Astrocyte (in vitro differentiated cells and primary cell): ENCODE data around the gene ANOS1. TPM values are rescaled to one million over a fixed set of nuclear protein-coding genes. Genes with fewer than 3 reads are reported as not detected.

Source experiments
- DNase-seq: peaks from one replicate; pipeline ENCODE4 v3.0.0-alpha.2; 2010; ENCODE audit warnings: low read depth
- FAIRE-seq: peaks from 2 replicates; lab custom pipeline; 2011; peaks lifted over from hg19 to GRCh38; lab: Jason Lieb, UNC
- H2AFZ ChIP-seq: 2 replicates; pipeline ENCODE4 v1.6.0; 2012; ENCODE audit warnings: low read depth, low read length, inconsistent platforms
- H3K27ac ChIP-seq: 2 replicates; pipeline ENCODE4 v1.5.1; 2011; ENCODE audit warnings: low read depth, low read length, inconsistent platforms
- H3K27me3 ChIP-seq: 2 replicates; pipeline ENCODE4 v1.6.0; 2011; ENCODE audit warnings: low read length, inconsistent platforms; ENCODE audit not compliant: insufficient read depth
- H3K36me3 ChIP-seq: 2 replicates; pipeline ENCODE4 v1.5.1; 2011; ENCODE audit warnings: low read length, inconsistent platforms; ENCODE audit not compliant: insufficient read depth
- H3K4me1 ChIP-seq: 2 replicates; pipeline ENCODE4 v1.5.1; 2011; ENCODE audit warnings: low read length, inconsistent platforms; ENCODE audit not compliant: insufficient read depth
- H3K4me2 ChIP-seq: 2 replicates; pipeline ENCODE4 v1.6.0; 2012; ENCODE audit warnings: low read length, inconsistent platforms
- H3K4me3 ChIP-seq: 2 replicates; pipeline ENCODE4 v1.5.1; 2011; ENCODE audit warnings: low read depth, mild to moderate bottlenecking, low read length, inconsistent platforms; ENCODE audit not compliant: insufficient read depth
- H3K79me2 ChIP-seq: 2 replicates; pipeline ENCODE4 v1.6.0; 2012; ENCODE audit warnings: mild to moderate bottlenecking, low read length, inconsistent platforms; ENCODE audit not compliant: insufficient read depth
- H3K9ac ChIP-seq: 2 replicates; pipeline ENCODE4 v1.6.0; 2012; ENCODE audit warnings: mild to moderate bottlenecking, low read length, inconsistent platforms
- H3K9me3 ChIP-seq: 2 replicates; pipeline ENCODE4 v1.5.1; 2012; ENCODE audit warnings: low read depth, mild to moderate bottlenecking, low read length, inconsistent platforms; ENCODE audit not compliant: insufficient read depth
- H4K20me1 ChIP-seq: 2 replicates; pipeline ENCODE4 v1.6.0; 2012; ENCODE audit warnings: low read length, inconsistent platforms; ENCODE audit not compliant: insufficient read depth
- H3K27ac Mint-ChIP-seq: one replicate; pipeline ENCODE4 v1.8.0; 2021; ENCODE audit warnings: mild to moderate bottlenecking, mixed read lengths; ENCODE audit not compliant: unreplicated experiment
- H3K27me3 Mint-ChIP-seq: one replicate; pipeline ENCODE4 v1.8.0; 2021; ENCODE audit warnings: low read depth, mixed read lengths; ENCODE audit not compliant: unreplicated experiment
- H3K36me3 Mint-ChIP-seq: one replicate; pipeline ENCODE4 v1.8.0; 2021; ENCODE audit warnings: low read depth, mixed read lengths; ENCODE audit not compliant: unreplicated experiment
- H3K4me1 Mint-ChIP-seq: one replicate; pipeline ENCODE4 v1.8.0; 2021; ENCODE audit warnings: low read depth, mixed read lengths; ENCODE audit not compliant: unreplicated experiment
- H3K4me3 Mint-ChIP-seq: one replicate; pipeline ENCODE4 v1.8.0; 2021; ENCODE audit warnings: mild to moderate bottlenecking, moderate library complexity, mixed read lengths; ENCODE audit not compliant: unreplicated experiment
- H3K9me3 Mint-ChIP-seq: one replicate; pipeline ENCODE4 v1.8.0; 2021; ENCODE audit warnings: mild to moderate bottlenecking, mixed read lengths; ENCODE audit not compliant: unreplicated experiment
- CTCF ChIP-seq: IDR thresholded peaks from 2 replicates; pipeline ENCODE4 v1.5.1; 2011; ENCODE audit warnings: low read depth, mild to moderate bottlenecking, inconsistent platforms, low read length, moderate library complexity; ENCODE audit not compliant: insufficient read depth
- EZH2 ChIP-seq: IDR thresholded peaks from 2 replicates; pipeline ENCODE4 v1.6.1; 2012; ENCODE audit warnings: mild to moderate bottlenecking, low read length, inconsistent platforms; ENCODE audit not compliant: insufficient read depth
- total RNA-seq: library from RNA; stranded (reverse); gene quantifications from 2 replicates; pipeline ENCODE4 v1.2.1, GENCODE V29; 2021

Gene ANOS1
- total RNA-seq, 1 donor from 2014 or later = 10.0 TPM

DNA sequence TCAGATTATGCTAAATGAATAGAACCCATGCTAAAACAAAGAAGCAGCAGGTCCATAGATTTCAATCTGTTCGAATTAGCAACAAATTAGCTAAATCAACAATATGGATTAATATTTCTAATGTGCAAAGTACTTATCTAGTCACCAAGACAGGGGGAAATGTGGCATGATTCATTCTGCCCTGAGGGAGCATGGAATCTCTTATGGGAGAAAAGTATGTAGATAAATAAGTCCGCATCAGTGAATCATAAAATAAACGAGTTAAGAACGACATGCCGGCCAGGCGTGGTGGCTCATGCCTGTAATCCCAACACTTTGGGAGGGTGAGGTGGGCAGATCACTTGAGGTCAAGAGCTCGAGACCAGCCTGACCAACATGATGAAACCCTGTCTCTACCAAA lies 102.1 kb downstream of the ANOS1 start:
- Mint-ChIP-seq H3K4me1 (no peaks in the 10 kb centered on the region), H3K36me3 (no peaks in the 10 kb centered on the region), H3K27me3 (no peaks in the 10 kb centered on the region), H3K4me3 (no peak overlapping the region), H3K9me3 (no peaks in the 10 kb centered on the region), H3K27ac (no peak overlapping the region)
- Histone ChIP-seq H3K36me3 (no peaks in the 10 kb centered on the region), H3K79me2 (no peaks in the 10 kb centered on the region), H4K20me1 (no peaks in the 10 kb centered on the region), H3K4me2 (no peak overlapping the region), H2AFZ (no peak overlapping the region), H3K9ac (no peak overlapping the region), H3K4me1 (no peaks in the 10 kb centered on the region), H3K9me3 (no peaks in the 10 kb centered on the region), H3K27ac (no peak overlapping the region), H3K27me3 (no peaks in the 10 kb centered on the region), H3K4me3 (no peak overlapping the region)
- peak; percentile 76 for DNase-seq
- peak; percentile 55 for FAIRE-seq
- TF ChIP-seq EZH2 (no peak), CTCF (no peak)

DNA sequence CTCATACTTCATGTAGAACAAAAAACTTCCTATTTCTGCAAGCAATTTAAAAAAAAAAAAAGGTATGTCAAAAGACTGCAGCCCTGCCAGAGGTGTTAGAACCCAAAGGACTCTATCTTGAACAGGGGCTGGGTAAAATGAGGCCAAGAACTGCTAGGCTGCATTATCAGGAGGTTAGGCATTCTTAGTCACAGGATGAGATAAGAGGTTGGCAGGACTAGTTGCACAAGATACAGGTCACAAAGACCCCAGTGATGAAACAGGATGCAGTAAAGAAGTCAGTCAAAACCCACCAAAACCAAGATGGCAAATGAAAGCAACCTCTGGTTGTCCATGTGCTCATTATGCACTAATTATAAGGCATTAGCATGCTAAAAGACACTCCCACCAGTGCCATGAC lies 104.1 kb downstream of the ANOS1 start:
- Histone ChIP-seq H3K27me3 (no peaks in the 10 kb centered on the region), H3K4me1 (no peaks in the 10 kb centered on the region), H3K27ac (no peak overlapping the region), H3K9ac (no peak overlapping the region), H3K4me3 (no peak overlapping the region), H3K9me3 (no peaks in the 10 kb centered on the region), H3K4me2 (no peak overlapping the region), H2AFZ (no peak overlapping the region), H3K36me3 (no peaks in the 10 kb centered on the region), H3K79me2 (no peaks in the 10 kb centered on the region), H4K20me1 (no peaks in the 10 kb centered on the region)
- no peak for FAIRE-seq
- Mint-ChIP-seq H3K9me3 (no peaks in the 10 kb centered on the region), H3K4me3 (no peak overlapping the region), H3K27ac (no peak overlapping the region), H3K36me3 (no peaks in the 10 kb centered on the region), H3K4me1 (no peaks in the 10 kb centered on the region), H3K27me3 (no peaks in the 10 kb centered on the region)
- DNase-seq = peak; percentile 6
- no peak for TF ChIP-seq CTCF
- no peak for TF ChIP-seq EZH2

DNA sequence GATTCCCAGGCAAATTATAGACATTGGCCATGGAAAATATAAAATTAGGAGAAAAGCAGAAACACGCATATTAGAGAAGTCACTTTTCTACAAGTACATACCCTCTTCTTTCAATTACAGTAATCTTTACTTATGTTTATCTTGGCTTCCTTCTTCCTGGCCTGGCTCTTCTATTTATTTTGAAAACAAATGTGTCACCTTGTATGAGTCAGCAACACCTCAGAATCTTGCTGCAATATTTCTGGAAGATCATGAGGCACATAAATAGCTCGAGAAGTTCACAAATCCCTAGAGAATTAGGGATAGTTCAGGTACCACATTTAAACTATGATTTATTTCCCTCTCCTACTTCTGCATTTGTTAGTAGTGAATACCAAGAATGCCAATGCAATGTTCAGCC lies 124.6 kb downstream of the ANOS1 start:
- H3K27ac Mint-ChIP-seq = no peak overlapping the region

More for the DNA sequence above, 124.6 kb downstream of the ANOS1 start:
- Mint-ChIP-seq H3K4me1 (peaks cover 3% of the 10 kb centered on the region), H3K4me3 (no peak overlapping the region), H3K27me3 (no peaks in the 10 kb centered on the region), H3K9me3 (peaks cover 1% of the 10 kb centered on the region), H3K36me3 (no peaks in the 10 kb centered on the region)
- Histone ChIP-seq H3K27me3 (no peaks in the 10 kb centered on the region), H3K79me2 (no peaks in the 10 kb centered on the region), H3K4me3 (no peak overlapping the region), H3K36me3 (no peaks in the 10 kb centered on the region), H3K4me1 (no peaks in the 10 kb centered on the region), H2AFZ (no peak overlapping the region), H3K4me2 (peak overlapping the region; percentile 11), H3K9ac (no peak overlapping the region), H3K9me3 (no peaks in the 10 kb centered on the region), H4K20me1 (no peaks in the 10 kb centered on the region), H3K27ac (no peak overlapping the region)
- no peak for TF ChIP-seq CTCF
- no peak for TF ChIP-seq EZH2
- DNase-seq = peak; percentile 80
- peak; percentile 86 for FAIRE-seq
